Measurements from ENCODE around the gene IMMP2L. TPM values are rescaled to one million over a fixed set of nuclear protein-coding genes. Genes with fewer than 3 reads are reported as not detected.

The IMMP2L gene
- polyA plus RNA-seq, 1 donor (not counting 4 experiments of a cell fraction or from before 2014, with no cell fraction given): 14.1 TPM

GRCh38 chr7:111198255-111198654 is 364.0 kb downstream of the IMMP2L start:
- Histone ChIP-seq H3K27me3 (ENCODE audit: control insufficient read depth, extremely low read depth, insufficient read depth, low read length) (no peaks in the 10 kb centered on the region), H3K4me2 (ENCODE audit: control insufficient read depth, extremely low read depth, insufficient read depth, low read depth, low read length) (peak overlapping the region; percentile 60), H3K9me3 (ENCODE audit: control insufficient read depth, low read depth, low read length) (no peaks in the 10 kb centered on the region), H3K4me1 (ENCODE audit: control insufficient read depth, extremely low read depth, insufficient read depth, low read length) (peaks cover 13% of the 10 kb centered on the region), H3K79me2 (ENCODE audit: control insufficient read depth, insufficient read depth, low read length) (no peaks in the 10 kb centered on the region), H2AFZ (ENCODE audit: control insufficient read depth, low read length) (no peak overlapping the region), H3K36me3 (ENCODE audit: control insufficient read depth in 2 of 2, extremely low read depth in 1 of 2, insufficient read depth in 2 of 2, low read length in 2 of 2) (no peaks in the 10 kb centered on the region), H4K20me1 (ENCODE audit: control insufficient read depth, extremely low read depth, insufficient read depth, low read length) (no peaks in the 10 kb centered on the region), H3K9me1 (ENCODE audit: control insufficient read depth, extremely low read depth, insufficient read depth, low read length) (no peaks in the 10 kb centered on the region), H3K9ac (ENCODE audit: control insufficient read depth, extremely low read depth, insufficient read depth, low read length) (no peak overlapping the region), H3K4me3 (ENCODE audit: control insufficient read depth in 2 of 3, extremely low read depth in 1 of 3, insufficient read depth in 2 of 3, low read depth in 1 of 3, low read length in 3 of 3) (no peak overlapping the region), H3K27ac (ENCODE audit: control insufficient read depth, insufficient read depth, low read length) (peak overlapping the region; percentile 49)
- TF ChIP-seq EZH2 (IDR thresholded peaks at IDR 0.05; ENCODE audit: low read length) (no peak), CTCF (optimal IDR thresholded peaks at IDR 0.05 in 1 of 3, IDR thresholded peaks at IDR 0.05 in 1 of 3, conservative IDR thresholded peaks at IDR 0.05 in 1 of 3; ENCODE audit: extremely low read depth in 1 of 3, insufficient read depth in 2 of 3, low read length in 3 of 3) (no peak)
- FAIRE-seq: peak; percentile 100
- dilution Hi-C loops (cut with MboI; ENCODE audit: extremely low pct_ligation_motif_present, low sequenced_read_pairs): no loop called here
- peak; percentile 96 for DNase-seq (ENCODE audit: low read depth, low spot score)

GRCh38 chr7:111196655-111197054 is 365.6 kb downstream of the IMMP2L start:
- FAIRE-seq: no peak
- TF ChIP-seq EZH2 (IDR thresholded peaks at IDR 0.05; ENCODE audit: low read length): no peak
- TF ChIP-seq CTCF (optimal IDR thresholded peaks at IDR 0.05 in 1 of 3, IDR thresholded peaks at IDR 0.05 in 1 of 3, conservative IDR thresholded peaks at IDR 0.05 in 1 of 3; ENCODE audit: extremely low read depth in 1 of 3, insufficient read depth in 2 of 3, low read length in 3 of 3): no peak
- no peaks in the 10 kb centered on the region for H3K36me3 ChIP-seq (ENCODE audit: control insufficient read depth in 2 of 2, extremely low read depth in 1 of 2, insufficient read depth in 2 of 2, low read length in 2 of 2)
- H2AFZ ChIP-seq (ENCODE audit: control insufficient read depth, low read length): no peak overlapping the region
- no peaks in the 10 kb centered on the region for H3K9me3 ChIP-seq (ENCODE audit: control insufficient read depth, low read depth, low read length)
- no peak for DNase-seq (ENCODE audit: low read depth, low spot score)
- no peak overlapping the region for H3K9ac ChIP-seq (ENCODE audit: control insufficient read depth, extremely low read depth, insufficient read depth, low read length)
- H3K27me3 ChIP-seq (ENCODE audit: control insufficient read depth, extremely low read depth, insufficient read depth, low read length): no peaks in the 10 kb centered on the region
- no peaks in the 10 kb centered on the region for H3K79me2 ChIP-seq (ENCODE audit: control insufficient read depth, insufficient read depth, low read length)
- no peaks in the 10 kb centered on the region for H4K20me1 ChIP-seq (ENCODE audit: control insufficient read depth, extremely low read depth, insufficient read depth, low read length)
- H3K27ac ChIP-seq (ENCODE audit: control insufficient read depth, insufficient read depth, low read length): no peak overlapping the region
- H3K4me2 ChIP-seq (ENCODE audit: control insufficient read depth, extremely low read depth, insufficient read depth, low read depth, low read length): no peak overlapping the region
- peaks cover 13% of the 10 kb centered on the region for H3K4me1 ChIP-seq (ENCODE audit: control insufficient read depth, extremely low read depth, insufficient read depth, low read length)
- dilution Hi-C loops (cut with MboI; ENCODE audit: extremely low pct_ligation_motif_present, low sequenced_read_pairs): no loop called here
- no peak overlapping the region for H3K4me3 ChIP-seq (ENCODE audit: control insufficient read depth in 2 of 3, extremely low read depth in 1 of 3, insufficient read depth in 2 of 3, low read depth in 1 of 3, low read length in 3 of 3)
- H3K9me1 ChIP-seq (ENCODE audit: control insufficient read depth, extremely low read depth, insufficient read depth, low read length): no peaks in the 10 kb centered on the region

Data from keratinocyte (primary cell).